ENCODE results near the gene PAK6.

Gene PAK6

GRCh38 chr15:40251486-40252140 is 12.8 kb downstream of the PAK6 start:
- in situ Hi-C loops (cut with MboI; ENCODE audit: low pct_unique_long_range_greater_than_20kb, low sequenced_read_pairs): loop anchor here (25.0 kb wide), 1 partner anchor 464 kb away; the partner anchor contains the start of gene FSIP1
- no peak for DNase-seq

GRCh38 chr15:40252141-40252437 is 13.2 kb downstream of the PAK6 start:
- in situ Hi-C loops (cut with MboI; ENCODE audit: low pct_unique_long_range_greater_than_20kb, low sequenced_read_pairs): loop anchor here (25.0 kb wide), 1 partner anchor 465 kb away; the partner anchor contains the start of gene FSIP1

GRCh38 chr15:40252438-40253166 is 13.7 kb downstream of the PAK6 start:
- in situ Hi-C loops (cut with MboI; ENCODE audit: low pct_unique_long_range_greater_than_20kb, low sequenced_read_pairs): loop anchor here (25.0 kb wide), 1 partner anchor 465 kb away; the partner anchor contains the start of gene FSIP1
- no peak for DNase-seq

More at GRCh38 chr15:40252141-40252437, 13.2 kb downstream of the PAK6 start:
- no peak for DNase-seq

- in situ Hi-C loops (cut with MboI; ENCODE audit: low pct_unique_long_range_greater_than_20kb, low sequenced_read_pairs): loop anchor here (25.0 kb wide), 1 partner anchor 466 kb away; the partner anchor contains the start of gene FSIP1
- no peak for DNase-seq
Measured at GRCh38 chr15:40253167-40253790, 14.4 kb downstream of the PAK6 start.

GRCh38 chr15:40254452-40254851 is 15.6 kb downstream of the PAK6 start:
- in situ Hi-C loops (cut with MboI; ENCODE audit: low pct_unique_long_range_greater_than_20kb, low sequenced_read_pairs): loop anchor here (25.0 kb wide), 1 partner anchor 467 kb away; the partner anchor contains the start of gene FSIP1
- no peak for DNase-seq

GRCh38 chr15:40255033-40255432 is 16.2 kb downstream of the PAK6 start:
- DNase-seq: no peak
- in situ Hi-C loops (cut with MboI; ENCODE audit: low pct_unique_long_range_greater_than_20kb, low sequenced_read_pairs): loop anchor here (25.0 kb wide), 1 partner anchor 468 kb away; the partner anchor contains the start of gene FSIP1

- in situ Hi-C loops (cut with MboI; ENCODE audit: low pct_unique_long_range_greater_than_20kb, low sequenced_read_pairs): loop anchor here (25.0 kb wide), 1 partner anchor 469 kb away; the partner anchor contains the start of gene FSIP1
- DNase-seq: no peak
Measured at GRCh38 chr15:40256638-40257235, 17.9 kb downstream of the PAK6 start.

- DNase-seq: no peak
- in situ Hi-C loops (cut with MboI; ENCODE audit: low pct_unique_long_range_greater_than_20kb, low sequenced_read_pairs): loop anchor here (25.0 kb wide), 1 partner anchor 471 kb away; the partner anchor contains the start of gene FSIP1
Measured at GRCh38 chr15:40257656-40258450, 19.0 kb downstream of the PAK6 start.

- peak; percentile 41 for DNase-seq
- in situ Hi-C loops (cut with MboI; ENCODE audit: low pct_unique_long_range_greater_than_20kb, low sequenced_read_pairs): loop anchor here (25.0 kb wide), 1 partner anchor 471 kb away; the partner anchor contains the start of gene FSIP1
Measured at GRCh38 chr15:40258544-40258943, 19.7 kb downstream of the PAK6 start.

GRCh38 chr15:40259021-40259420 is 20.2 kb downstream of the PAK6 start:
- in situ Hi-C loops (cut with MboI; ENCODE audit: low pct_unique_long_range_greater_than_20kb, low sequenced_read_pairs): loop anchor here (25.0 kb wide), 1 partner anchor 472 kb away; the partner anchor contains the start of gene FSIP1
- DNase-seq: peak; percentile 38

- no peak for DNase-seq
- in situ Hi-C loops (cut with MboI; ENCODE audit: low pct_unique_long_range_greater_than_20kb, low sequenced_read_pairs): loop anchor here (25.0 kb wide), 1 partner anchor 476 kb away; the partner anchor contains the start of gene FSIP1
Measured at GRCh38 chr15:40263024-40263754, 24.3 kb downstream of the PAK6 start.

- in situ Hi-C loops (cut with MboI; ENCODE audit: low pct_unique_long_range_greater_than_20kb, low sequenced_read_pairs): loop anchor here (25.0 kb wide), 1 partner anchor 477 kb away; the partner anchor contains the start of gene FSIP1
Measured at GRCh38 chr15:40264321-40265153, 25.7 kb downstream of the PAK6 start.

GRCh38 chr15:40265355-40265754 is 26.5 kb downstream of the PAK6 start:
- in situ Hi-C loops (cut with MboI; ENCODE audit: low pct_unique_long_range_greater_than_20kb, low sequenced_read_pairs): loop anchor here (25.0 kb wide), 1 partner anchor 478 kb away; the partner anchor contains the start of gene FSIP1
- no peak for DNase-seq

More at GRCh38 chr15:40264321-40265153, 25.7 kb downstream of the PAK6 start:
- DNase-seq: no peak

- DNase-seq: no peak
- in situ Hi-C loops (cut with MboI; ENCODE audit: low pct_unique_long_range_greater_than_20kb, low sequenced_read_pairs): loop anchor here (25.0 kb wide), 1 partner anchor 479 kb away; the partner anchor contains the start of gene FSIP1
Measured at GRCh38 chr15:40265875-40266274, 27.0 kb downstream of the PAK6 start.

GRCh38 chr15:40266828-40267304 is 28.0 kb downstream of the PAK6 start:
- in situ Hi-C loops (cut with MboI; ENCODE audit: low pct_unique_long_range_greater_than_20kb, low sequenced_read_pairs): loop anchor here (25.0 kb wide), 1 partner anchor 480 kb away; the partner anchor contains the start of gene FSIP1
- DNase-seq: no peak

GRCh38 chr15:40267670-40268069 is 28.8 kb downstream of the PAK6 start:
- DNase-seq: no peak
- in situ Hi-C loops (cut with MboI; ENCODE audit: low pct_unique_long_range_greater_than_20kb, low sequenced_read_pairs): loop anchor here (25.0 kb wide), 1 partner anchor 480 kb away; the partner anchor contains the start of gene FSIP1

Data from KBM-7 (cell line).